Prostate gland (tissue), 2 donors: ENCODE measurements around the gene GALNS.

Experiments used
- POLR2A ChIP-seq: fragments of 450-650 bp; IDR thresholded peaks from one replicate; pipeline ENCODE4 v1.6.1; 2016; ENCODE audit warnings: antibody characterized with exemption, mild to moderate bottlenecking
- TF ChIP-seq, protein P1 (sequence below), 4 experiments: fragments of 200-600 bp in 2 of 4; fragments of 450-650 bp in 2 of 4; sonication (generic) in 2 of 4; IDR thresholded peaks; 1 replicate in 3 of 4; 2 replicates in 1 of 4; pipeline ENCODE4 v1.5.1; 2016 to 2019; ENCODE audit warnings: antibody characterized with exemption in 4 of 4, mild to moderate bottlenecking in 2 of 4, moderate library complexity in 2 of 4

DNA sequence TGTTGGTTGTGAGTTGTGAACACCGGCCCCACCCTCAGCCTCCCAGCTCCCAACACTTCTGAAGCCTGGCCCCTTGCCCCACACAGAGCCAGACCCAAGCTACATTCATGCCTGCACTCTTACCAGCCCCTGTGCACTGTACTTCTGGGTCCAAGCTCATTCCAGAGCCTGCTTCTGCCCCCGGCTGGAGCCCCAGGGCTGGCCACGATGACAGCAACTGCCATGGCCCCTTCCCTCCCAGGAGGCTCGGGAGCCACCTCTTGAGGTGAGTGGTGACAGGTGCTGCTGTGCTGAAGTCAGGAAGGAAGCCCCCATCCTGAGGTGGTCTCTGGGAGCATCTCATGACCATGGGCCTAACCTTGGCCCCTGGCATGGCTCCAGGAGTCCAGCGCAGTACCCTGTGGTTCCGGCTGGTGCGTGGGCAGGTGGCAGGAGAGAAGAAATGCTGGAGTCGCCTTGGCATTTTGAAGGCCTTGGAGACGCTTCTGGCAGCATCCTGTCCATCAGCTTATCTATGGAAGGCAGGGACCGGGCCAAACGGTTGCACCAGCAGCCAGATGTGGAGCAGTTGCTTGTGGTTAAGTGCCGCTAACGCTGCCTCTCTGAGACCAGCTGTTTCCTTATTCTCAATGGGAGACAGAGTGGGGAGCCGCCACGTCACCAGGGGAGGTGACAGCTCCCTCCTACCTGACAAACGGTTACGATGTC, 57.0 kb downstream of the GALNS start:
- TF ChIP-seq, protein P1, sequence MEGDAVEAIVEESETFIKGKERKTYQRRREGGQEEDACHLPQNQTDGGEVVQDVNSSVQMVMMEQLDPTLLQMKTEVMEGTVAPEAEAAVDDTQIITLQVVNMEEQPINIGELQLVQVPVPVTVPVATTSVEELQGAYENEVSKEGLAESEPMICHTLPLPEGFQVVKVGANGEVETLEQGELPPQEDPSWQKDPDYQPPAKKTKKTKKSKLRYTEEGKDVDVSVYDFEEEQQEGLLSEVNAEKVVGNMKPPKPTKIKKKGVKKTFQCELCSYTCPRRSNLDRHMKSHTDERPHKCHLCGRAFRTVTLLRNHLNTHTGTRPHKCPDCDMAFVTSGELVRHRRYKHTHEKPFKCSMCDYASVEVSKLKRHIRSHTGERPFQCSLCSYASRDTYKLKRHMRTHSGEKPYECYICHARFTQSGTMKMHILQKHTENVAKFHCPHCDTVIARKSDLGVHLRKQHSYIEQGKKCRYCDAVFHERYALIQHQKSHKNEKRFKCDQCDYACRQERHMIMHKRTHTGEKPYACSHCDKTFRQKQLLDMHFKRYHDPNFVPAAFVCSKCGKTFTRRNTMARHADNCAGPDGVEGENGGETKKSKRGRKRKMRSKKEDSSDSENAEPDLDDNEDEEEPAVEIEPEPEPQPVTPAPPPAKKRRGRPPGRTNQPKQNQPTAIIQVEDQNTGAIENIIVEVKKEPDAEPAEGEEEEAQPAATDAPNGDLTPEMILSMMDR (IDR thresholded peaks at IDR 0.05), result no peak
- no peak for TF ChIP-seq POLR2A
